Activated T-cell treated with anti-CD3 and anti-CD28 coated beads, Interleukin-2, amount 50 U/mL, for 72 hours (primary cell): Measurements from ENCODE around the gene QSOX1. TPM values are rescaled to one million over a fixed set of nuclear protein-coding genes. Genes with fewer than 3 reads are reported as not detected.
A peak's percentile ranks its signal among the peaks of the same experiment; 100 is the strongest.

ENCODE experiments used
- ATAC-seq, 2 donors: fragments of 150-1000 bp; cut with Tn5 transposase; replicated peaks in 1 of 2; 2 replicates each; pipeline ENCODE4 v1.10.0; 2021; ENCODE audit warnings: moderate library complexity in 2 of 2, mild to moderate bottlenecking in 1 of 2
- DNase-seq, 2 donors: peaks; one replicate each; pipeline ENCODE4 v3.0.0; 2021 to 2022; ENCODE audit warnings: mixed read lengths in 1 of 2
- H3K27ac Mint-ChIP-seq: one replicate; pipeline ENCODE4 v1.8.0; 2022; ENCODE audit warnings: mild to moderate bottlenecking, moderate library complexity, mixed read lengths
- H3K27me3 Mint-ChIP-seq: one replicate; pipeline ENCODE4 v1.8.0; 2022; ENCODE audit warnings: low read depth, mixed read lengths
- H3K36me3 Mint-ChIP-seq, 2 donors: one replicate each; pipeline ENCODE4 v1.8.0; 2022; ENCODE audit warnings: mixed read lengths in 2 of 2, mild to moderate bottlenecking in 1 of 2; ENCODE audit not compliant: insufficient read depth in 2 of 2
- H3K4me1 Mint-ChIP-seq: one replicate; pipeline ENCODE4 v1.8.0; 2022; ENCODE audit warnings: low read depth, mixed read lengths
- H3K4me3 Mint-ChIP-seq, 2 donors: one replicate each; pipeline ENCODE4 v1.8.0; 2022; ENCODE audit warnings: mild to moderate bottlenecking in 2 of 2, mixed read lengths in 2 of 2, moderate library complexity in 2 of 2
- H3K9me3 Mint-ChIP-seq, 2 donors: one replicate each; pipeline ENCODE4 v1.8.0; 2022; ENCODE audit warnings: mixed read lengths in 2 of 2
- total RNA-seq, 2 donors: library from RNA; stranded (reverse); gene quantifications; one replicate each; pipeline ENCODE4 v1.2.3, GENCODE V29; 2022

QSOX1 gene
- total RNA-seq, 2 donors from 2014 or later = 35.9 to 44.9 TPM

DNA sequence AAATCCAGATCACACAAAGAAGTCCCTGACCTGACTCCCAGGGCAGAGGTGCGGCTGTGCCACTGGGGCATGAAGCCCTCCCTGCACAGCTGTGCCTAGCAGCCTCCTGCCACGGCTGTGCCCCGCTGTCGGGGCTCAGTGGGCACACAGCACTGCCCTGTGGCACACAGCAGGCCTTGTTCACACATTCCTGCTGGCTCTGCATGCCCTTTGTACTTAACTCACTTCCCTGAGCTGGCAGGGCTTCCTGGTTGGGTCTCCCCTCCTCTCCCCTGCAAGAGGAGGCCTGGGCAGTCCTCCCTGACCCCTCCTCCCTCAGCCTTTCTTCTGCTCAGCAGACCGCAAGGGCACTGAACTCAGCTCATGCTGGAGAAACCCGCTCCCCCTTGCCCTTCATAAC, 90.2 kb downstream of the QSOX1 start:
- Mint-ChIP-seq H3K4me3 (no peak overlapping the region), H3K36me3 (no peaks in the 10 kb centered on the region), H3K27ac (no peak overlapping the region), H3K4me1 (peaks cover 12% of the 10 kb centered on the region), H3K27me3 (peaks cover 48% of the 10 kb centered on the region), H3K9me3 (no peaks in the 10 kb centered on the region)
- no peak for ATAC-seq
- DNase-seq = no peak

GRCh38 chr1:180246579-180246978, 91.9 kb downstream of the QSOX1 start:
- ATAC-seq = peak; percentile 52 to 72

GRCh38 chr1:180247061-180247460, 92.4 kb downstream of the QSOX1 start:
- H3K27me3 Mint-ChIP-seq = peaks cover 45% of the 10 kb centered on the region
- no peaks in the 10 kb centered on the region for H3K9me3 Mint-ChIP-seq
- DNase-seq (no peak), ATAC-seq (peak; percentile 28 to 56)
- no peaks in the 10 kb centered on the region for H3K36me3 Mint-ChIP-seq
- no peak overlapping the region for H3K27ac Mint-ChIP-seq
- peaks cover 12% of the 10 kb centered on the region for H3K4me1 Mint-ChIP-seq
- H3K4me3 Mint-ChIP-seq = no peak overlapping the region

More at GRCh38 chr1:180246579-180246978, 91.9 kb downstream of the QSOX1 start:
- DNase-seq = no peak
- Mint-ChIP-seq H3K4me1 (peaks cover 12% of the 10 kb centered on the region), H3K27ac (no peak overlapping the region), H3K36me3 (no peaks in the 10 kb centered on the region), H3K27me3 (peaks cover 43% of the 10 kb centered on the region), H3K9me3 (no peaks in the 10 kb centered on the region), H3K4me3 (no peak overlapping the region)

DNA sequence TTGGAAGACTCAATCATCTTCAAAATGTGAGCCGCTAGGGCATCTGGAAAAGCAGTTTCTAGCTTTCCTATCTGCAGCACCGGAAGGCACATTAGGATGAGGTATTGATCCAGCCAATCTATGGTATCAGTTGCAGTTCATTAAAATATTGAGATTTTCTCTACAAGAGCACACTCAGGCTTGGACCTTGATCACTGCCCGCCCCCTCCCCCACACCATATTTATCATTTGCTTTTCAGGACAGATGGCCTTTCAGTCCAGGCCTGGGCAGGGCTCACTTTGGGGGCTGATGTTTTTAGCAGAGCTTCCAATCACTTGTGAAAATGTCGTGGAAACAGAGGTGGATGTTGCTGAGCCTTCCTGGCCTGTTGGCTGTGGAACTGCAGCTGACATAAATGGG, 92.9 kb downstream of the QSOX1 start:
- ATAC-seq = no peak
- Mint-ChIP-seq H3K36me3 (no peaks in the 10 kb centered on the region), H3K27me3 (peaks cover 45% of the 10 kb centered on the region), H3K4me3 (no peak overlapping the region), H3K4me1 (peaks cover 12% of the 10 kb centered on the region), H3K27ac (no peak overlapping the region), H3K9me3 (no peaks in the 10 kb centered on the region)
- no peak for DNase-seq

- no peak for DNase-seq
Measured at GRCh38 chr1:180248176-180248575, 93.5 kb downstream of the QSOX1 start.

DNA sequence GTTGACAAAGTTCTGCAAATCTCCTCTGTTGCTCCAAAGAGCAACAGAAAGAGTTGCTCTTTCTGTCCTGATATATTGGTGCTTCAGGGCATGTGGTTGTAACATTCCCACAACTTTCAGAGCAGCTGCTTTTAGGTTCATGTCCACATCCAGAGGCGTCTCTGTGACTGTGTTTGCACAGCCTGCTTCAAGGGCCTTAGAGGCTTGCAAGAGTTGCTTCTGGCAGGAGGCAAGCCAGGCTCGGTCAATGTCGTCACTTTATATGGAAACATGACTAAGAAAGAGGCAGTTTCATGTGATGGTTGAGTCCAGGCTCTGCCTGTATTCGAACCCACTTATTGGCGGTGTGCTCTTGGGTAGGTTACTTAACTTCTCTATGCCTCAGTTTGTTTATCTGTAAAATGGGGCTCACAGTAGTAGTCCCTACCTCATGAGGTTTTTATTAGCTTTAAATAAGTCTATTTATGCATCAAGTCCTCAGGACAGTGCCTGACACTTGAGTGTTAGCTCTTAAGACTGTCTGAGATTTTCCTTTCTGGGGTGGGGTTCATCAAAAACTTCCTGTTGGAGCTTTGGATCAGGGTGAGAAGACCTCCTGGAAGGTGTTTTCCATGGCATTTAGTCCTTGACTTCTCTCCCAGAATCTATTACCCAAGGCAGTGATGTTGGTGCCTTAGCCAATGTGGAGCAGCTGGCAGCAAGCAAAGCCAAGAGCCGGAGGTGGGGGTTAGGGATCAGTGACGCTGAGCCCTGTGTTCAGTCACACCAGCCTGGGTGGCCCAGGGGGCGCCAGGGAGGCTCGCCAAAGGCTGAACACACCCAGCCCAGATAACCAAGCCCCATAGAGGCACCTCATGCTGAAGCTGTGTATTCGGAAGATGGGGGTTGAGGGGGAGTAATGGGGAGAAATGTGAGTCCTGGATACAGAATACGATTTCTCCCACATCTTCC, 94.3 kb downstream of the QSOX1 start:
- Mint-ChIP-seq H3K4me3 (no peak overlapping the region), H3K27me3 (peaks cover 44% of the 10 kb centered on the region)
- DNase-seq = no peak

More at GRCh38 chr1:180248176-180248575, 93.5 kb downstream of the QSOX1 start:
- Mint-ChIP-seq H3K9me3 (no peaks in the 10 kb centered on the region), H3K36me3 (no peaks in the 10 kb centered on the region), H3K27ac (no peak overlapping the region), H3K27me3 (peaks cover 45% of the 10 kb centered on the region), H3K4me1 (peaks cover 12% of the 10 kb centered on the region), H3K4me3 (no peak overlapping the region)
- ATAC-seq = no peak

GRCh38 chr1:180249725-180250498, 95.2 kb downstream of the QSOX1 start:
- ATAC-seq = no peak

More for the DNA sequence above, 94.3 kb downstream of the QSOX1 start:
- Mint-ChIP-seq H3K4me1 (peaks cover 12% of the 10 kb centered on the region), H3K36me3 (no peaks in the 10 kb centered on the region), H3K9me3 (no peaks in the 10 kb centered on the region), H3K27ac (no peak overlapping the region)
- ATAC-seq = no peak

DNA sequence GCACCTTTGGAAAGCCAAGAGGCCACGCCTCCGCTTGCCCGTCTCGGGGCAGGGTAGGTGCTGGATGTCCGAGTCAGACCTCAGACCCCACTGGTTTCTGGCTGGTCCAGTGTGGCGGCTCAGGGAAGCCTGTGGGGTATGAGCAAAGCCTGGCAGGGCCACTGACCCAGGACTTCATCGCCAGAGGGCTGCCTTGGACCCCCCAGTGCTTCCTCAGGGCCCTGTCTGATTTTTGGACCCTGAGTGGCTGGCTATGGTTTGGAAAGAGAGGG, 95.8 kb downstream of the QSOX1 start:
- ATAC-seq (no peak), DNase-seq (no peak)
- Mint-ChIP-seq H3K4me3 (no peak overlapping the region), H3K36me3 (no peaks in the 10 kb centered on the region), H3K27me3 (peaks cover 38% of the 10 kb centered on the region), H3K4me1 (peaks cover 12% of the 10 kb centered on the region), H3K27ac (no peak overlapping the region), H3K9me3 (no peaks in the 10 kb centered on the region)

More at GRCh38 chr1:180249725-180250498, 95.2 kb downstream of the QSOX1 start:
- Mint-ChIP-seq H3K9me3 (no peaks in the 10 kb centered on the region), H3K36me3 (no peaks in the 10 kb centered on the region), H3K27me3 (peaks cover 38% of the 10 kb centered on the region), H3K4me3 (no peak overlapping the region), H3K4me1 (peaks cover 12% of the 10 kb centered on the region), H3K27ac (no peak overlapping the region)
- no peak for DNase-seq

DNA sequence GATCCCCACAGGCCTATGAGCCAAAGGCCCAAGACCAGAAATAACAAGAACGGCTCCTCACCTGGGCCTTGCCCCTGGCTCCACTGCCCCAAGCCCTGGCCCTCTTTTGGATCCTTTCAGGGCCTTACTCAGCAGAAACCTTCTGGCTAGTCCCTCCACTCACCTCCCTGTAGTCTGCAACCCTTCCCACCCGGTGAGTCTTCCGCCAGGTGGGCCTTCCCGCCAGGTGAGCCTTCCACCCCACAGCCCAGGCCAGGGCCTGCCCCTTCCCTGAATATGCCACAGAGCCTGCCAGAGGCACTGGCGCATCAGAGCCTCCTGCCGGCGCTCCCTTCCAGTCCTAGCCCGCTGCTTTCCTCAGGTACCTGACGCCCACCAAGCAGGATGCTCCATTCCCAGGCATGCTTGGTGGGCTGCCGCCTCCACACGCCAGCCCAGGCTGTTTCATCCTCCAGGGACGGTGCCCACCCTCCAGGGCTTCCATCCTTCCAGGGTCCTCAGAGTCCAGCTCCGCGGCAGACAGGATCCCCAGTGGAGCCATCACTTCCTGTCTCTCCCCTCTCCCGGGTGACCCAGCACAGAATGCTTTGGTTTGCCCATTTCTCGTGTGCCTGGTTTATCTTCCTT, 96.3 kb downstream of the QSOX1 start:
- peaks cover 38% of the 10 kb centered on the region for H3K27me3 Mint-ChIP-seq

GRCh38 chr1:180251526-180252305, 97.0 kb downstream of the QSOX1 start:
- Mint-ChIP-seq H3K4me1 (peaks cover 7% of the 10 kb centered on the region), H3K36me3 (no peaks in the 10 kb centered on the region), H3K27ac (no peak overlapping the region), H3K9me3 (no peaks in the 10 kb centered on the region), H3K4me3 (no peak overlapping the region), H3K27me3 (peaks cover 38% of the 10 kb centered on the region)
- DNase-seq = no peak
- no peak for ATAC-seq

More for the DNA sequence above, 96.3 kb downstream of the QSOX1 start:
- Mint-ChIP-seq H3K4me3 (no peak overlapping the region), H3K4me1 (peaks cover 12% of the 10 kb centered on the region), H3K36me3 (no peaks in the 10 kb centered on the region), H3K9me3 (no peaks in the 10 kb centered on the region), H3K27ac (no peak overlapping the region)
- ATAC-seq (no peak), DNase-seq (no peak)

GRCh38 chr1:180252638-180253536, 98.2 kb downstream of the QSOX1 start:
- Mint-ChIP-seq H3K36me3 (no peaks in the 10 kb centered on the region), H3K27ac (no peak overlapping the region), H3K4me1 (no peaks in the 10 kb centered on the region), H3K9me3 (no peaks in the 10 kb centered on the region), H3K4me3 (no peak overlapping the region), H3K27me3 (peaks cover 45% of the 10 kb centered on the region)
- ATAC-seq (peak; percentile 58 to 73), DNase-seq (peak; percentile 80)
